GM20431 (cell line): Measurements from ENCODE around the gene AGPS.
"Not testable (repeated sequence)": the region's sequence is repeated elsewhere in the genome, so short reads cannot be mapped to it uniquely, and the experiment has no call there.

Experiments
- in situ Hi-C: fragments of 300-500 bp; cut with MseI, MboI; formaldehyde crosslinking; loops from one replicate; pipeline ENCODE4 v1.15.0; 2020; ENCODE audit warnings: low sequenced_read_pairs; ENCODE audit not compliant: unreplicated experiment

Gene AGPS

GRCh38 chr2:177407031-177407430 lies 14.5 kb downstream of the AGPS start:
- in situ Hi-C loops, result no loop called here

DNA sequence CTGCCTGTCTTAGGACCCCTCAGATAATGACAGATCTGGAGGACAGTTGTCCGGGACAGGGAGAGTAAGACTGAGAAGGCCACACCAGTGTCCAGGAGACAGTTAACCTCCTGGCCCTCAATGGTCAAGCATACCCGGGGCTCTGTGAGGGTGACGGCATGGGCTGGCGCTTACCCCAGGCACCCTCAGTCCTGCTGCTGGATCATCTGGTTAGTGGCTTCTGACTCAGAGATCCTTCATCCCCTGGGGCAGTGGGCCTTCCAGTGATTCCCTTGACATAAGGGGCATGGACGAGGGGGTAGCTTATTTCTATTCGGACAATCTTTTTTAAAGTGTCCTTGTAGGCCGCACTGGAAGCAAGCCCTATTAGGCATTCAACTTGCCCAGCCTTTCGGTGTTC lies 18.1 kb downstream of the AGPS start:
- in situ Hi-C loops, result not testable (repeated sequence)

GRCh38 chr2:177413703-177414102 lies 21.1 kb downstream of the AGPS start:
- in situ Hi-C loops, result no loop called here

DNA sequence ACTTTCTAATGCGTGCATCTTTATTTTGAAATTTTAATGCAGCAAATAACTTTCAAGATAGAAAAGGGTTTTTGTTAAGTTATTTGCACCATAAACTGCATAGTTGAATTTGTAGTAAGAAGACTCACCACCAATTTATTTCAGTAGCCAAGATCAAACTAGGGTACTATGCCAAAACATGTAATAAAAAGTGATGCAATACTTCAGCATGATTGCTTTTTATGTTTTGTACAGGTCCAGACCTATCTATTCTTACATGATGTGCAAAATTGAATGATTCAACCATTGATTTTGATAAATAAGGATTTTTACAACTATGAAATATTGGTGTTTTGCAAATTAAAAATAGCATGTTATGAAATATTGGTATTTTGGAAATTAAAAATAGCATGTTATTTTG lies 26.7 kb downstream of the AGPS start:
- in situ Hi-C loops, result no loop called here

GRCh38 chr2:177422271-177422670 lies 29.7 kb downstream of the AGPS start:
- in situ Hi-C loops, result no loop called here

- in situ Hi-C loops, result not testable (repeated sequence)
Observed at GRCh38 chr2:177424120-177424519, 31.5 kb downstream of the AGPS start.

DNA sequence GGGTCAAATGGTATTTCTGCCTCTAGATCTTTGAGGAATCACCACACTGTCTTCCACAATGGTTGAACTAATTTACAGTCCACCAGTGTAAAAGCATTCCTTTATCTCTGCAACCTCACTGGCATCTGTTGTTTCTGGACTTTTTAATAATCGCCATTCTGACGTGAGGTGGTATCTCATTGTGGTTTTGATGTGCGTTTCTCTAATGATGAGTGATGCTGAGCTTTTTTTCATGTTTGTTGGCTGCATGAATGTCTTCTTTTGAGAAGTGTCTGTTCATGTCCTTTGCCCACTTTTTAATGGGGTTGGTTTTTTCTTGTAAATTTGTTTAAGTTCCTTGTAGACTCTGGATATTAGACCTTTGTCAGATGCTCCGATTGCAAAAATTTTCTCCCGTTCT lies 32.0 kb downstream of the AGPS start:
- in situ Hi-C loops, result not testable (repeated sequence)

DNA sequence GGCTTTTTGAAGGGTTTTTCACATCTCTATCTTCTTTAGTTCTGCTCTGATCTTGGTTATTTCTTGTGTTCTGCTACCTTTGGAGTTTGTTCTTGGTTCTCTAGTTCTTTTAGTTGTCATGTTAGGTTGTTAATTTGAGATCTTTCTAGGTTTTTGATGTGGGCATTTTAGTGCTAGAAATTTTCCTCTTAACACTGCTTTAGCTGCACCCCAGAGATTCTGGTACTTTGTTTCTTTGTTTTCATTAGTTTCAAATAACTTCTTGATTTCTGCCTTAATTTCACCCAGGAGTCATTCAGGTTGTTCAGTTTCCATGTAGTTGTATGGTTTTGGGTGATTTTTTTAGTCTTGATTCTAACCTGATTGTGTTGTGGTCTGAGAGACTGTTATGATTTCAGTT lies 34.7 kb downstream of the AGPS start:
- in situ Hi-C loops, result no loop called here

DNA sequence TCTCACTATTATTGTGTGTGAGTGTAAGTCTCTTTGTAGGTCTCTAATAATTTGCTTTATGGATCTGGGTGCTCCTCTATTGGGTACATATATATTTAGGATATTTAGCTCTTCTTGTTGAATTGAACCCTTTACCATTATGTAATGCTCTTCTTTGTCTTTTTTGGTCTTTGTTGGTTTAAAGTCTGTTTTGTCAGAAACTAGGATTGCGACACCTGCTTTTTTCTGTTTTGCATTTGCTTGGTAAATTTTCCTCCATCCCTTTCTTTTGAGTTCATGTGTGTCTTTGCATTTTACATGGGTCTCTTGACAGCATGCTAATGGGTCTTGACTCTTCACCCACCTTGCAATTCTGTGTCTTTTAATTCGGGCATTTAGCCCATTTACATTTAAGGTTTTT lies 35.4 kb downstream of the AGPS start:
- in situ Hi-C loops, result not testable (repeated sequence)

- in situ Hi-C loops, result no loop called here
Observed at GRCh38 chr2:177429688-177430325, 37.2 kb downstream of the AGPS start.

DNA sequence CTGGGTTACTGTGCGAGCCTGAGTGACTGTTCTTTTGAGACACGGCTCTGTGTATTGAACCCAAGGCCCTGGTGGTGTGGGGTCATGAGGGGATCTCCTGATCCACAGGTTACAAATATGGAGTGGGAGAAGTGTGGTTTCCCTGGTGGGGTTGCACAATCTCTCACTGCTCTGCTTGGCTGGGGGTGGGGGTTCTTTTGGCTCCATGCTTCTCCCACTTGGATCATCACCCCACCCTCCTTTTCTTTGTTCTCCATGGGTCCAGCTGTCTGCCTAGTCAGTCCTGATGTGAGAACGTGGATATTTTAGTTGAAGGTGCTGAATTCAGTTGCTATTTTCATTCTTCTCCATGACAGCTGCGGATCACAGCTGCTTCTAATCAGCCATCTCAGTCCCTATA lies 37.8 kb downstream of the AGPS start:
- in situ Hi-C loops, result no loop called here

DNA sequence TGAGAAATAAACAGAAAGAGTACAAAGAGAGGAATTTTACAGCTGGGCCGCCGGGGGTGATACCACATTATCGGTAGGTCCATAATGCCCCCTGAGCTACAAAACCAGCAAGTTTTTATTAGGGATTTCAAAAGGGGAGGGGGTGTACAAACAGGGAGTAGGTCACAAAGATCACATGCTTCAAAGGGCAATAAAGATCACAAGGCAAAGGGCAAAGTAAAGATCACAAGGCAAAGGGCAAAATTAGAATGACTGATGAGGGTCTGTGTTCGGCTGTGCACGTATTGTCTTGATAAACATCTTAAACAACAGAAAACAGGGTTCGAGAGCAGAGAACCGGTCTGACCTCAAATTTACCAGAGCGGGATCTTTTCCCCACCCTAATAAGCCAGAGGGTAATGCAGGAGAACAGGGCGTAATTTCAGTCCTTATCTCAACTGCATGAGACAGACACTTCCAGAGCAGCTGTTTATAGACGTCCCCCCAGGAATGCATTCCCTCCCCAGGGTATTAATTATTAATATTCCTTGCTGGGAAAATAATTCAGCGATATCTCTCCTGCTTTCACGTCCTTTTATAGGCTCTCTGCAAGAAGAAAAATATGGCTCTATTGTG lies 38.6 kb downstream of the AGPS start:
- in situ Hi-C loops, result not testable (repeated sequence)

GRCh38 chr2:177432703-177433102 lies 40.1 kb downstream of the AGPS start:
- in situ Hi-C loops, result no loop called here

GRCh38 chr2:177433402-177433801 lies 40.8 kb downstream of the AGPS start:
- in situ Hi-C loops, result no loop called here

GRCh38 chr2:177434475-177434874 lies 41.9 kb downstream of the AGPS start:
- in situ Hi-C loops, result no loop called here

GRCh38 chr2:177445200-177445599 lies 52.6 kb downstream of the AGPS start:
- in situ Hi-C loops, result no loop called here

DNA sequence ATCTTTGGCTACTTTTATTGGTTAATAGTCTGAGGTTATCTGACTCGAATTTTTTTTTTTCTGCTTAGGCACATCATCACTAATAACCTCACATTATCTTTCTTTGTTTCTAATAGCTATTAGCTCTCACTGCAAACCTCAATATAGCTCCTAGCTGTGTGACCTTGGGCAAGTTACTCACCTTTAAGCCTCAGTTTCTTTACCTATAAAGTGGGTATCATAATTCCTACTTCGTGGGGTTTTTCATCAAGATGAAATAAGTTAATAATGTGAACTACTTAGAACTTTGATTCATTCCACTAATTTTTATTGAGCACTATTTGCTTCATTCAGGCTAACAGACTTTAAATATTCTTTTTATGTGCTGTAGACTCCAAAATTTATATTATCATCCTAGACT lies 55.5 kb downstream of the AGPS start:
- in situ Hi-C loops, result no loop called here

- in situ Hi-C loops, result no loop called here
Observed at GRCh38 chr2:177449159-177449558, 56.6 kb downstream of the AGPS start.

DNA sequence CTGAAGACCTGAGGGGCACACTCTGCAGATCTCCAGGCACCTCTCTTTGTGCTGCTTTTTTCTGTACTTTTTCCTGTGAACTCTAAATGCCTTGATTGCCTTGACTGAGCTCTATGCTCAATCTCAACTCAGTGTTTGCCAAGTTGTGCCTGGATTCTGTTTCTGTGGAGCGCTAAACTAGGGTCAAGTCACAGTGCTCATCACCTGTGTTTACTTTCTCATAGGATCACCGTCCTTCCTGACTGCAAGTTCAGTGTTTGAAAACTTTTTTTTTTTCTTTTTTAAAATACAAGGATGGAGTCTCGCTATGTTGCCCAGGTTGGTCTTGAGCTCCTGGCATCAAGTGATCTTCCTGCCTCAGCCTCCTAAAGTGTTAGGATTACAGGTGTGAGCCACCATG lies 62.6 kb downstream of the AGPS start:
- in situ Hi-C loops, result no loop called here

- in situ Hi-C loops, result not testable (repeated sequence)
Observed at GRCh38 chr2:177459756-177460155, 67.2 kb downstream of the AGPS start.

- in situ Hi-C loops, result no loop called here
Observed at GRCh38 chr2:177460973-177461585, 68.5 kb downstream of the AGPS start.

- in situ Hi-C loops, result no loop called here
Observed at GRCh38 chr2:177464549-177464948, 72.0 kb downstream of the AGPS start.
